WTC11 (cell line): ENCODE results near the gene ITPR1. TPM values are rescaled to one million over a fixed set of nuclear protein-coding genes. Genes with fewer than 3 reads are reported as not detected.

Experiments used
- ATAC-seq: fragments of 200-7000 bp; cut with Tn5 transposase; 2 replicates; pipeline ENCODE4 v1.10.0; 2021; ENCODE audit warnings: mild to moderate bottlenecking, moderate library complexity
- CTCF ChIA-PET: fragments of 300-600 bp; sonication (Branson Sonifier 250); formaldehyde crosslinking; loops from one replicate; lab custom pipeline; 2021; ENCODE audit warnings: antibody characterized with exemption; lab: Charles Lee
- POLR2A ChIA-PET: fragments of 350-600 bp; sonication (Branson Sonifier 250); formaldehyde crosslinking; loops from one replicate; lab custom pipeline; 2021; ENCODE audit warnings: antibody characterized with exemption; lab: Charles Lee
- DNase-seq: peaks from one replicate; pipeline ENCODE4 v3.0.0; 2021; ENCODE audit warnings: low spot score
- H3K27ac Mint-ChIP-seq: 2 replicates; pipeline ENCODE4 v1.8.0; 2021; ENCODE audit warnings: mixed read lengths
- H3K27me3 Mint-ChIP-seq: 2 replicates; pipeline ENCODE4 v1.8.0; 2021; ENCODE audit warnings: low read depth, mild to moderate bottlenecking, moderate library complexity, mixed read lengths
- H3K36me3 Mint-ChIP-seq: 2 replicates; pipeline ENCODE4 v1.8.0; 2021; ENCODE audit warnings: mixed read lengths
- H3K4me1 Mint-ChIP-seq: 2 replicates; pipeline ENCODE4 v1.8.0; 2022; ENCODE audit warnings: mixed read lengths
- H3K4me3 Mint-ChIP-seq: 2 replicates; pipeline ENCODE4 v1.8.0; 2021; ENCODE audit warnings: mild to moderate bottlenecking, moderate library complexity, mixed read lengths
- H3K9me3 Mint-ChIP-seq: 2 replicates; pipeline ENCODE4 v1.8.0; 2021; ENCODE audit warnings: mixed read lengths
- ATF1 ChIP-seq: sonication (generic); formaldehyde crosslinking; IDR thresholded peaks from 2 replicates; pipeline ENCODE4 v1.8.1; 2023; ENCODE audit warnings: mild to moderate bottlenecking, moderate library complexity, missing genetic modification reagents
- CDX4 ChIP-seq: fragments of 250-450 bp; sonication (Bioruptor Pico); IDR thresholded peaks from 2 replicates; pipeline ENCODE4 v1.9.0; 2021; ENCODE audit warnings: moderate library complexity, mild to moderate bottlenecking, inconsistent platforms, borderline replicate concordance
- CTCF ChIP-seq: fragments of 200-600 bp; IDR thresholded peaks from 2 replicates; pipeline ENCODE4 v1.8.0; 2022; ENCODE audit warnings: antibody characterized with exemption
- GTF2I ChIP-seq: fragments of 250-450 bp; sonication (Bioruptor Pico); conservative IDR thresholded peaks from 2 replicates; pipeline ENCODE4 v1.4.0; 2021; ENCODE audit warnings: mild to moderate bottlenecking
- IRF1 ChIP-seq: sonication (generic); formaldehyde crosslinking; IDR thresholded peaks from 2 replicates; pipeline ENCODE4 v1.8.0; 2023; ENCODE audit warnings: missing genetic modification reagents
- MAX ChIP-seq: sonication (generic); formaldehyde crosslinking; IDR thresholded peaks from 2 replicates; pipeline ENCODE4 v1.8.0; 2022; ENCODE audit warnings: mild to moderate bottlenecking, missing genetic modification reagents
- NFE2L1 ChIP-seq: sonication (generic); formaldehyde crosslinking; IDR thresholded peaks from 2 replicates; pipeline ENCODE4 v1.8.1; 2023; ENCODE audit warnings: missing genetic modification reagents
- NR1H2 ChIP-seq: sonication (generic); formaldehyde crosslinking; IDR thresholded peaks from 2 replicates; pipeline ENCODE4 v1.9.0; 2021; ENCODE audit warnings: mild to moderate bottlenecking, moderate library complexity, missing genetic modification reagents
- SMAD3 ChIP-seq: sonication (generic); formaldehyde crosslinking; IDR thresholded peaks from 2 replicates; pipeline ENCODE4 v1.8.0; 2022; ENCODE audit warnings: missing genetic modification reagents, mild to moderate bottlenecking, borderline replicate concordance
- TEAD1 ChIP-seq: sonication (generic); formaldehyde crosslinking; IDR thresholded peaks from 2 replicates; pipeline ENCODE4 v1.8.0; 2022; ENCODE audit warnings: mild to moderate bottlenecking, missing genetic modification reagents
- TEAD4 ChIP-seq: sonication (generic); formaldehyde crosslinking; IDR thresholded peaks from 2 replicates; pipeline ENCODE4 v1.8.0; 2022; ENCODE audit warnings: mild to moderate bottlenecking, missing genetic modification reagents
- ZBTB21 ChIP-seq: sonication (generic); formaldehyde crosslinking; IDR thresholded peaks from 2 replicates; pipeline ENCODE4 v1.8.1; 2023; ENCODE audit warnings: mild to moderate bottlenecking, missing genetic modification reagents, borderline replicate concordance
- ZBTB43 ChIP-seq: sonication (generic); formaldehyde crosslinking; IDR thresholded peaks from 2 replicates; pipeline ENCODE4 v1.8.1; 2023; ENCODE audit warnings: mild to moderate bottlenecking, missing genetic modification reagents
- ZNF121 ChIP-seq: sonication (generic); formaldehyde crosslinking; IDR thresholded peaks from 2 replicates; pipeline ENCODE4 v1.8.0; 2023; ENCODE audit warnings: missing genetic modification reagents
- ZNF219 ChIP-seq: sonication (generic); formaldehyde crosslinking; IDR thresholded peaks from 2 replicates; pipeline ENCODE4 v1.8.0; 2023; ENCODE audit warnings: missing genetic modification reagents, mild to moderate bottlenecking, borderline replicate concordance
- ZNF232 ChIP-seq: sonication (generic); formaldehyde crosslinking; IDR thresholded peaks from 2 replicates; pipeline ENCODE4 v1.8.0; 2022; ENCODE audit warnings: mild to moderate bottlenecking, missing genetic modification reagents
- ZNF281 ChIP-seq: sonication (generic); formaldehyde crosslinking; IDR thresholded peaks from 2 replicates; pipeline ENCODE4 v1.8.0; 2023; ENCODE audit warnings: mild to moderate bottlenecking, missing genetic modification reagents
- ZNF423 ChIP-seq: fragments of 250-450 bp; sonication (Bioruptor Pico); IDR thresholded peaks from 2 replicates; pipeline ENCODE4 v2.1.2; 2022; ENCODE audit warnings: mild to moderate bottlenecking, moderate library complexity
- ZNF512 ChIP-seq: sonication (generic); formaldehyde crosslinking; IDR thresholded peaks from 2 replicates; pipeline ENCODE4 v1.8.1; 2022; ENCODE audit warnings: missing genetic modification reagents, borderline replicate concordance
- total RNA-seq: library from RNA; stranded (reverse); gene quantifications from 3 replicates; pipeline ENCODE4 v1.2.3, GENCODE V29; 2021

The ITPR1 gene
- total RNA-seq, 1 experiment from 2014 or later, result 11.8 TPM

GRCh38 chr3:4883011-4883410, 389.9 kb downstream of the ITPR1 start:
- H3K4me3 Mint-ChIP-seq, result no peak overlapping the region
- ATAC-seq, result no peak
- peaks cover 6% of the 10 kb centered on the region for H3K4me1 Mint-ChIP-seq
- TF ChIP-seq ZNF121 (CRISPR knock-in tag) (peak; percentile 57; the same call in 1 of the 2 replicates), ZNF423 (CRISPR knock-in tag) (no peak), ATF1 (CRISPR knock-in tag) (no peak)
- no peak overlapping the region for H3K27ac Mint-ChIP-seq
- CTCF ChIA-PET, result no interaction called here
- DNase-seq, result no peak
- H3K27me3 Mint-ChIP-seq, result no peaks in the 10 kb centered on the region; the same call in 1 of the 2 replicates
- H3K36me3 Mint-ChIP-seq, result no peaks in the 10 kb centered on the region
- POLR2A ChIA-PET, result no interaction called here
- peaks cover 5% of the 10 kb centered on the region; the same call in 1 of the 2 replicates for H3K9me3 Mint-ChIP-seq

GRCh38 chr3:4884888-4885287, 391.7 kb downstream of the ITPR1 start:
- no peak for DNase-seq
- CTCF ChIA-PET, result interaction anchor here (0.7 to 1.2 kb wide), 3 partner anchors 58 to 173 kb away, joined by 3 to 7 read pairs (median 3); no protein-coding TSS in a partner anchor
- Mint-ChIP-seq H3K4me3 (no peak overlapping the region), H3K9me3 (peaks cover 5% of the 10 kb centered on the region; the same call in 1 of the 2 replicates), H3K36me3 (no peaks in the 10 kb centered on the region), H3K27me3 (no peaks in the 10 kb centered on the region; the same call in 1 of the 2 replicates), H3K4me1 (peaks cover 6% of the 10 kb centered on the region), H3K27ac (no peak overlapping the region)
- no peak for TF ChIP-seq CTCF
- no peak for TF ChIP-seq MAX (CRISPR knock-in tag)
- TF ChIP-seq IRF1 (CRISPR knock-in tag), result no peak
- TF ChIP-seq SMAD3 (CRISPR knock-in tag), result no peak
- no peak for TF ChIP-seq ZNF281
- no peak for TF ChIP-seq ZNF219 (CRISPR knock-in tag)
- no peak for TF ChIP-seq CDX4
- TF ChIP-seq NR1H2 (CRISPR knock-in tag), result no peak
- no peak for TF ChIP-seq ZNF512 (CRISPR knock-in tag)
- TF ChIP-seq ZNF232 (CRISPR knock-in tag), result no peak
- TF ChIP-seq ZBTB21, result no peak
- TF ChIP-seq GTF2I, result no peak
- no peak for ATAC-seq
- POLR2A ChIA-PET, result no interaction called here

- H3K27me3 Mint-ChIP-seq, result no peaks in the 10 kb centered on the region; the same call in 1 of the 2 replicates
- H3K4me3 Mint-ChIP-seq, result no peak overlapping the region
- H3K4me1 Mint-ChIP-seq, result peaks cover 6% of the 10 kb centered on the region
- TF ChIP-seq IRF1 (CRISPR knock-in tag) (no peak), NFE2L1 (no peak), TEAD4 (CRISPR knock-in tag) (no peak), ZBTB43 (CRISPR knock-in tag) (no peak), TEAD1 (no peak)
- no peak for ATAC-seq
- ChIA-PET POLR2A (no interaction called here), CTCF (interaction anchor here (0.7 to 2.1 kb wide), 4 partner anchors 58 to 174 kb away, joined by 3 to 7 read pairs (median 4); no protein-coding TSS in a partner anchor)
- no peaks in the 10 kb centered on the region for H3K36me3 Mint-ChIP-seq
- H3K27ac Mint-ChIP-seq, result no peak overlapping the region
- DNase-seq, result no peak
- H3K9me3 Mint-ChIP-seq, result peaks cover 5% of the 10 kb centered on the region; the same call in 1 of the 2 replicates
Observed at GRCh38 chr3:4885316-4885715, 392.2 kb downstream of the ITPR1 start.
